GM12864 (cell line): ENCODE data around the gene FBXL13.
"Not testable (repeated sequence)": the region's sequence is repeated elsewhere in the genome, so short reads cannot be mapped to it uniquely, and the experiment has no call there.

Experiments used
- DNase-seq: peaks from one replicate; pipeline ENCODE4 v3.0.0-alpha.2; 2011; ENCODE audit warnings: low read depth
- H3K4me3 ChIP-seq: 2 replicates; pipeline ENCODE4 v1.5.1; 2011; ENCODE audit warnings: mild to moderate bottlenecking, low read depth, low read length, control low read depth
- TF ChIP-seq, protein P1 (sequence below): IDR thresholded peaks from 2 replicates; pipeline ENCODE4 v1.5.1; 2011; ENCODE audit warnings: low read depth, mild to moderate bottlenecking, moderate library complexity, low read length, control low read depth, inconsistent platforms; ENCODE audit errors: missing control alignments

FBXL13 gene

DNA sequence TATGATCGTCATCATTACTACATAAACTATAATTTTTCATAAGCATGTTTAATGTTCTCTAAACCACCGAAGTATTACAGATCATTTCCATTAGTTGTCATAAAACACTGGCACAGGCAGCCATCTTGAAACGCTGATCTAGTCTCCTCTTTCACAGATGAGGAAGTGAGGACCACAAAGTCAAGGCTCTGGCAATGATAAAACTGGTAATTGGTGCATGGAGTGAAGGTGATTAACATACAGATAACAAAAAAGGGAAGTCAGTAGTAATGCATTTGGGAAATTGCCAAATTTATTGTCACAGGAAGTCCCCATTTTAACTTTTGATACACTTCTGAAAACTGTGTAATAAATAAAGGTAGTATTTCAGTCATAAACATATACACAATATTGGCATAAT is 49.3 kb downstream of the FBXL13 start:
- TF ChIP-seq, protein P1, sequence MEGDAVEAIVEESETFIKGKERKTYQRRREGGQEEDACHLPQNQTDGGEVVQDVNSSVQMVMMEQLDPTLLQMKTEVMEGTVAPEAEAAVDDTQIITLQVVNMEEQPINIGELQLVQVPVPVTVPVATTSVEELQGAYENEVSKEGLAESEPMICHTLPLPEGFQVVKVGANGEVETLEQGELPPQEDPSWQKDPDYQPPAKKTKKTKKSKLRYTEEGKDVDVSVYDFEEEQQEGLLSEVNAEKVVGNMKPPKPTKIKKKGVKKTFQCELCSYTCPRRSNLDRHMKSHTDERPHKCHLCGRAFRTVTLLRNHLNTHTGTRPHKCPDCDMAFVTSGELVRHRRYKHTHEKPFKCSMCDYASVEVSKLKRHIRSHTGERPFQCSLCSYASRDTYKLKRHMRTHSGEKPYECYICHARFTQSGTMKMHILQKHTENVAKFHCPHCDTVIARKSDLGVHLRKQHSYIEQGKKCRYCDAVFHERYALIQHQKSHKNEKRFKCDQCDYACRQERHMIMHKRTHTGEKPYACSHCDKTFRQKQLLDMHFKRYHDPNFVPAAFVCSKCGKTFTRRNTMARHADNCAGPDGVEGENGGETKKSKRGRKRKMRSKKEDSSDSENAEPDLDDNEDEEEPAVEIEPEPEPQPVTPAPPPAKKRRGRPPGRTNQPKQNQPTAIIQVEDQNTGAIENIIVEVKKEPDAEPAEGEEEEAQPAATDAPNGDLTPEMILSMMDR = no peak
- no peak for DNase-seq
- H3K4me3 ChIP-seq = no peak overlapping the region

DNA sequence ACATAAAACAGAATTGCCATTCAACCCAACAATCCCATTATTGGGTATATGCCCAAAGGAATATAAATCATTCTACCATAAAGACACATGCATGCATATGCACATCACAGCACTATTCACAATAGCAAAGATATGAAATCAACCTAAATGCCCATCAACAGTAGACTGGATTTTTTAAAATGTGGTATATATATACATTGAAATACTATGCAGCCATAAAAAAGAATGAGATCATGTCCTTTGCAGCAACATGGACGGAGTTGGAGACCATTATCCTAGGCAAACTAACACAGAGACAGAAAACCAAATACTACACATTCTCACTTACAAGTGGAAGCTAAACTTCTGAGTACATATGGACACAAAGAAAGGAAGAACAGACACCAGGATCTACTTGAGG is 51.0 kb downstream of the FBXL13 start:
- not testable (repeated sequence) for H3K4me3 ChIP-seq, DNase-seq

DNA sequence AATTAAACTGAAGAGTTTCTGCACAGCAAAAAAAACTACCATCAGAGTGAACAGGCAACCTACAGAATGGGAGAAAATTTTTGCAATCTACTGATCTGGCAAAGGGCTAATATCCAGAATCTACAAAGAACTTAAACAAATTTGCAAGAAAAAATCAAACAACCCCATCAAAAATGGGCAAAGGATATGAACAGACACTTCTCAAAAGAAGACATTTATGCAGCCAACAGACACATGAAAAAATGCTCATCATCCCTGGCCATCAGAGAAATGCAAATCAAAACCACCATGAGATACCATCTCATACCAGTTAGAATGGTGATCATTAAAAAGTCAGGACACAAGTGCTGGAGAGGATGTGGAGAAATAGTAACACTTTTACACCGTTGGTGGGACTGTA is 53.1 kb downstream of the FBXL13 start:
- not testable (repeated sequence) for DNase-seq

DNA sequence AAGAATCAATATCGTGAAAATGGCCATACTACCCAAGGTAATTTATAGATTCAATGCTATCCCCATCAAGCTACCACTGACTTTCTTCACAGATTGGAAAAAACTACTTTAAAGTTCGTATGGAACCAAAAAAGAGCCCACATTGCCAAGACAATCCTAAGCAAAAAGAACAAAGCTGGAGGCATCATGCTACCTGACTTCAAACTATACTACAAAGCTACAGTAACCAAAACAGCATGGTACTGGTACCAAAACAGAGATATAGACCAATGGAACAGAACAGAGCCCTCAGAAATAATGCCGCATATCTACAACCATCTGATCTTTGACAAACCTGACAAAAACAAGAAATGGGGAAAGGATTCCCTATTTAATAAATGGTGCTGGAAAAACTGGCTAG is 53.7 kb downstream of the FBXL13 start:
- not testable (repeated sequence) for H3K4me3 ChIP-seq, DNase-seq

More for the DNA sequence above, 53.1 kb downstream of the FBXL13 start:
- not testable (repeated sequence) for H3K4me3 ChIP-seq

DNA sequence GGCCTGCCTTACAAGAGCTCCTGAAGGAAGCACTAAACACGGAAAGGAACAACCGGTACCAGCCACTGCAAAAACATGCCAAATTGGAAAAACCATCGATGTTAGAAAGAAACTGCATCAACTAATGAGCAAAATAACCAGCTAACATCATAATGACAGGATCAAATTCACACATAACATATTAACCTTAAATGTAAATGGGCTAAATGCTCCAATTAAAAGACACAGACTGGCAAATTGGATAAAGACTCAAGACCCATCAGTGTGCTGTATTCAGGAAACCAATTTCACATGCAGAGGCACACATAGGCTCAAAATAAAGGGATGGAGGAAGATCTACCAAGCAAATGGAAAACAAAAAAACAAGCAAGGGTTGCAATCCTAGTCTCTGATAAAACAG is 56.3 kb downstream of the FBXL13 start:
- not testable (repeated sequence) for H3K4me3 ChIP-seq, DNase-seq

DNA sequence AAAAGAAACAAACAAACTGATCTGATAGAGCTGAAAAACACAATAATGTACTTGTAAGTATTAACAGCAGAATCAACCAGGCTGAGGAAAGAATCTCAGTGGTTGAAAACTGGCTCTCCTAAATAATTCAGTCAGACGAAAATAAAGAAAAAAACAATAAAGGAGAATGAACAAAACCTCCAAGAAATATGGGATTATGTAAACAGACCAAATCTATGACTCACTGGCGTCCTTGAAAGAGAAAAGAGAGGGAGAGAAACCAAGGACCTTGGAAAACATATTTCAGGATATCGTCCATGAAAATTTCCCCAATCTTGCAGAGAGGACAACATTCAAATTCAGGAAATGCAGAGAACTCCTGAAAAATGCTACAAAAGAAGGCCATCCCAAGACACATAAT is 62.9 kb downstream of the FBXL13 start:
- TF ChIP-seq, protein P1 = no peak
- no peak for DNase-seq
- H3K4me3 ChIP-seq = no peak overlapping the region

DNA sequence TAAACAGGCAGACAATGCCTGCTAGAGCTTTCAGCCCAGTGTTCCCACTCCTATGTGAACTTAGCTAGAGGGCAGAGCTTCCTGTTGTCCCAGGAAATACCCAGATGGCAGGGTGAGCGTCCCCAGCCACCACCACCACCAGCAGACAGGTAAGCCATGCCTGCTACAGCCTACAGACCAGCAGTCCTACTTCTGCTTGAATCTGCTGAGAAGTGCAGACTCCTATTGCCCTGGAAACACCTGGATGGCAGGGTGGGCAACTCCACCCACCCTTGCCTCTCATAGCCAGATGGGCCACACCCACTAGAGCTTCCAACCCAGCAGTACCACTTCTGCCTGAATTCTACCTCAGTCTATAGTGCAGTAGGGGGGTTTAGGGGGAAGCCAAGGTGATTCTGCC is 64.4 kb downstream of the FBXL13 start:
- DNase-seq = no peak
- H3K4me3 ChIP-seq = no peak overlapping the region

DNA sequence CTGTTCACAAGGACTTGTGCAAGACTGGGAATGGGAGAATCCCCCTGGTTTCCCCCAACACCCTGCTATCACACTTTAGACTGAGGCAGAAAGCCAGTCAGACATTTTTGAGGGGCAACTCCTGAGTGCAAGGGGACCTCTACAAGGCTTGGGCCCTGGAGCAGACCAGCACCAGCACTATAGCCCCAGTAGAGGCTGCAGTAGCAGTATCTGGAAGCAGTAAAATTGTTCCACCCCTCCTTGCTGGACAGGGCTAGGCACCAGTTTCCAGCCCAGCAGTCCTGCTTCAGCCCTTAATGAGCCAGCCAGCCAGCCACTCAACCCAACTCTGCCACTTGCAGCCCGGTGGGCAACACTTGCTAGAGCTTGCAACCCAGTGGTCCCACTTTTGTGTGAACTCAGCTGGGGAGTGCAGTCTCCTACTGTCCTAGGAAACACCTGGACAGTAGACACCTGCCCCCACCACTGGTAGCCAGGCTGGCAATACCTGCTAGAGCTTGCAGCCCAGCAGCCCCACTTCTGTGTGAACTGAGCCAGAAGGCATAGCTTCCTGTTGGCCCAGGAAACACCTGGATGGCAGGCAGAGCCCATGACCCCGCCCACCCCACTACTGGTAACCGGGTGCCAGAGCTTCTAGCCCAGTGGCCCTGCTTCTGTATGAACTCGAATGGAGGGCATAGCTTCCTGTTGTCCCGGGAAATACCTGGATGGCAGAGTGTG is 65.0 kb downstream of the FBXL13 start:
- DNase-seq = no peak
- TF ChIP-seq, protein P1 = no peak
- no peak overlapping the region for H3K4me3 ChIP-seq

More for the DNA sequence above, 64.4 kb downstream of the FBXL13 start:
- TF ChIP-seq, protein P1 = no peak

DNA sequence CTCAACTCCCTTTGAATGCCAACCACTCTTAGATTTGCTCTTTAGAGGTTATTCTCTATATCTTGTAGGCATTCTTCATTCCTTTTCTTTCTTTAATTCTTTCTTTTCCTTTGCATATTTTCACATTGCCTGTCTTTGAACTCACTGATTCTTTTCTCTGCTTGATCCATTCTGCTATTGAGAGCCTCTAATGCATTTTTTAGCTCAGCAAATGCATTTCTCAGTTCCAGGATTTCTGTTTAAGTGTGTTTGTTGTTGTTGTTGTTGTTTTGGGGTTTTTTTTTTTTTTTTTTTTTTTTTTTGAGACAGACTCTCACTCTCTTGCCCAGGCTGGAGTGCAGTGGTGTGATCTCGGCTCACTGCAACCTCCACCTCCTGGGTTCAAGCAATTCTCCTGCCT is 71.6 kb downstream of the FBXL13 start:
- H3K4me3 ChIP-seq = no peak overlapping the region
- no peak for DNase-seq
- TF ChIP-seq, protein P1 = no peak
